Sigmoid colon (tissue), 4 donors: ENCODE measurements around the gene NPHP1.

Experiments
- CTCF ChIP-seq, 4 experiments: fragments of 450-650 bp in 3 of 4; fragments of 200-600 bp in 1 of 4; IDR thresholded peaks; one replicate each; pipeline ENCODE4 v1.5.1; 2016 to 2019; ENCODE audit warnings: antibody characterized with exemption in 4 of 4, mild to moderate bottlenecking in 3 of 4, moderate library complexity in 2 of 4
- EP300 ChIP-seq, 4 donors: sonication (generic); formaldehyde crosslinking; IDR thresholded peaks; one replicate each; pipeline ENCODE4 v1.6.1; 2017; ENCODE audit warnings: antibody characterized with exemption in 4 of 4
- POLR2A ChIP-seq, 2 donors: fragments of 450-650 bp; IDR thresholded peaks; one replicate each; pipeline ENCODE4 v1.6.1; 2016; ENCODE audit warnings: antibody characterized with exemption in 2 of 2, mild to moderate bottlenecking in 2 of 2, moderate library complexity in 2 of 2
- POLR2AphosphoS5 ChIP-seq, 4 donors: sonication (generic); formaldehyde crosslinking; IDR thresholded peaks; one replicate each; pipeline ENCODE4 v1.6.1; 2017; ENCODE audit warnings: antibody characterized with exemption in 4 of 4

GRCh38 chr2:110101901-110102803 is 102.7 kb downstream of the NPHP1 start:
- TF ChIP-seq CTCF (IDR thresholded peaks at IDR 0.05) (no peak), POLR2AphosphoS5 (IDR thresholded peaks at IDR 0.05) (no peak), POLR2A (IDR thresholded peaks at IDR 0.05) (no peak), EP300 (IDR thresholded peaks at IDR 0.05) (no peak)
